Measurements from ENCODE around the gene LOX.

GRCh38 chr5:122014236-122014935, 63.7 kb downstream of the LOX start:
- TF ChIP-seq PKNOX1 (IDR thresholded peaks at IDR 0.05) (no peak), TARDBP (IDR thresholded peaks at IDR 0.05) (no peak), NFRKB (IDR thresholded peaks at IDR 0.05) (no peak), HDGF (IDR thresholded peaks at IDR 0.05; ENCODE audit: borderline replicate concordance) (no peak), LEF1 (IDR thresholded peaks at IDR 0.05; ENCODE audit: borderline replicate concordance) (no peak), SUZ12 (IDR thresholded peaks at IDR 0.05) (no peak), FOXA1 (IDR thresholded peaks at IDR 0.05) (no peak), L3MBTL2 (conservative IDR thresholded peaks at IDR 0.05) (no peak)

Data from HEK293T (cell line).